Effector CD8-positive, alpha-beta T cell (primary cell): Measurements from ENCODE around the gene STK39.

ENCODE experiments used
- DNase-seq: peaks from one replicate; lab custom pipeline; 2025; lab: John Stamatoyannopoulos, UW

The STK39 gene

GRCh38 chr2:168003876-168004275 is 243.5 kb downstream of the STK39 start:
- DNase-seq, result no peak

- no peak for DNase-seq
Measured at GRCh38 chr2:168002021-168002553, 245.3 kb downstream of the STK39 start.

GRCh38 chr2:167992278-167992677 is 255.1 kb downstream of the STK39 start:
- DNase-seq, result no peak

- no peak for DNase-seq
Measured at GRCh38 chr2:167990062-167990461, 257.3 kb downstream of the STK39 start.

- DNase-seq, result no peak
Measured at GRCh38 chr2:167988296-167988695, 259.1 kb downstream of the STK39 start.

- DNase-seq, result no peak
Measured at GRCh38 chr2:167987558-167987957, 259.8 kb downstream of the STK39 start.

GRCh38 chr2:167987026-167987425 is 260.4 kb downstream of the STK39 start:
- no peak for DNase-seq

GRCh38 chr2:167986223-167986622 is 261.2 kb downstream of the STK39 start:
- DNase-seq, result no peak

GRCh38 chr2:167981945-167982344 is 265.4 kb downstream of the STK39 start:
- DNase-seq, result no peak

- no peak for DNase-seq
Measured at GRCh38 chr2:167980439-167980838, 267.0 kb downstream of the STK39 start.

- no peak for DNase-seq
Measured at GRCh38 chr2:167972746-167973145, 274.6 kb downstream of the STK39 start.

GRCh38 chr2:167972020-167972419 is 275.4 kb downstream of the STK39 start:
- DNase-seq, result no peak

- no peak for DNase-seq
Measured at GRCh38 chr2:167966937-167967913, 280.2 kb downstream of the STK39 start.

- DNase-seq, result no peak
Measured at GRCh38 chr2:167965907-167966761, 281.3 kb downstream of the STK39 start.

- DNase-seq, result no peak
Measured at GRCh38 chr2:167964650-167965413, 282.6 kb downstream of the STK39 start.

GRCh38 chr2:167963899-167964649 is 283.3 kb downstream of the STK39 start:
- DNase-seq, result no peak

GRCh38 chr2:167962436-167963226 is 284.8 kb downstream of the STK39 start:
- DNase-seq, result no peak

GRCh38 chr2:167961536-167962048 is 285.8 kb downstream of the STK39 start:
- no peak for DNase-seq

- no peak for DNase-seq
Measured at GRCh38 chr2:167960089-167960747, 287.2 kb downstream of the STK39 start.
